Measurements from ENCODE around the gene ARHGAP25. TPM values are rescaled to one million over a fixed set of nuclear protein-coding genes. Genes with fewer than 3 reads are reported as not detected.

The ARHGAP25 gene
- total RNA-seq, 1 donor from 2014 or later, result 31.8 TPM

DNA sequence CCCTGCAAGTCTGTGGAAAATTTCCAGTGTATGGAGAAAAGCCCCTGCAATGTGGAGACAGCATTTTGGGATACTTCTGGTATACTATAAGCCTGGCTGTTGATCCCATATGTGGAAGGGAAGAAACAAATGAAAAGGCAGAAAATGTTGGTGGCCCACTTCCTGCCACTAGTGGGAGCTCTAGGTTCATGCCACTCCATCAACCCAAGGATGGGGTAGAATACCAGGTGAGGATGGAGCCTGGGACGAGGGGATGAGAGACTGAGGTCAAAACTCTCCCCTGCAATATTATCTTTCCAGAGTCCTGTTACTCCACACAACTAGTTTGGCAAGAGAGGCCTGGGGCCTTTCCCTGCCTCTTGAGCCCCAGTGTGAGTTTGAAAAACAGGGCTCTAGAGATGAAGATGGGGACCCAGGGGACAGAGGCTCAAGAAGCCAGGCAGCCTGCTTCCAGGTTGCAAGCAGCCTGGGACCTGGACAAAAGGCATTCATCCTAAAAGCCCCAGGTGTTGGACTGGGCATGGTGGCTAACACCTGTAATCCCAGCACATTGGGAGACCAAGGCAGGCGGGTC, 104.7 kb downstream of the ARHGAP25 start:
- DNase-seq (no peak), ATAC-seq (peak; percentile 66)
- Histone ChIP-seq H3K4me1 (no peaks in the 10 kb centered on the region), H3K36me3 (no peaks in the 10 kb centered on the region), H3K27ac (no peak overlapping the region), H3K9me3 (no peaks in the 10 kb centered on the region), H3K27me3 (no peaks in the 10 kb centered on the region), H3K4me3 (no peak overlapping the region)
- intact Hi-C loops (cut with DNase I), result no loop called here
- TF ChIP-seq, protein P1, sequence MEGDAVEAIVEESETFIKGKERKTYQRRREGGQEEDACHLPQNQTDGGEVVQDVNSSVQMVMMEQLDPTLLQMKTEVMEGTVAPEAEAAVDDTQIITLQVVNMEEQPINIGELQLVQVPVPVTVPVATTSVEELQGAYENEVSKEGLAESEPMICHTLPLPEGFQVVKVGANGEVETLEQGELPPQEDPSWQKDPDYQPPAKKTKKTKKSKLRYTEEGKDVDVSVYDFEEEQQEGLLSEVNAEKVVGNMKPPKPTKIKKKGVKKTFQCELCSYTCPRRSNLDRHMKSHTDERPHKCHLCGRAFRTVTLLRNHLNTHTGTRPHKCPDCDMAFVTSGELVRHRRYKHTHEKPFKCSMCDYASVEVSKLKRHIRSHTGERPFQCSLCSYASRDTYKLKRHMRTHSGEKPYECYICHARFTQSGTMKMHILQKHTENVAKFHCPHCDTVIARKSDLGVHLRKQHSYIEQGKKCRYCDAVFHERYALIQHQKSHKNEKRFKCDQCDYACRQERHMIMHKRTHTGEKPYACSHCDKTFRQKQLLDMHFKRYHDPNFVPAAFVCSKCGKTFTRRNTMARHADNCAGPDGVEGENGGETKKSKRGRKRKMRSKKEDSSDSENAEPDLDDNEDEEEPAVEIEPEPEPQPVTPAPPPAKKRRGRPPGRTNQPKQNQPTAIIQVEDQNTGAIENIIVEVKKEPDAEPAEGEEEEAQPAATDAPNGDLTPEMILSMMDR (IDR thresholded peaks at IDR 0.05), result peak; percentile 65

DNA sequence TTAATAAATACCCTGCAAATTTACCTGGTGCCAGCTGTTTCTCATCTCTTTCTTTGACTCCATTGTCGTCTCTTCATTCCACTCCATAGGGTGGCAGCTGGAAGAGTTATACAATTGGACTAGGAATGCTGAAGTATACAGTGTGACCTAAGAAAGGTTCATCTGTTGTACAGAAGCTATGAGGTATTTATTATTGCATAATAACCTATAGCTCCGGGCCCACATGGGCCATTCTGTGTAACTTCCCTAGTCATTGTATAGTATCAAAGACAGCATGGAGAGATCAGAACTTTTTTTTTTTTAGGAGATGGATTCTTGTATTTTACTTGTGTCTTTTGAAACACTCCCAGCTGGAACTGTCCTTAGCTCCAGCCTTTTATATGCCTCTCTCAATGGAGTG, 110.4 kb downstream of the ARHGAP25 start:
- TF ChIP-seq, protein P1 (IDR thresholded peaks at IDR 0.05), result no peak
- intact Hi-C loops (cut with DNase I), result loop anchor here (10.0 kb wide), 1 partner anchor 60 kb away; no protein-coding TSS in a partner anchor
- DNase-seq (no peak), ATAC-seq (no peak)
- no peak overlapping the region for H3K4me3 ChIP-seq
- H3K27me3 ChIP-seq, result no peaks in the 10 kb centered on the region
- no peak overlapping the region for H3K27ac ChIP-seq
- H3K36me3 ChIP-seq, result no peaks in the 10 kb centered on the region
- no peaks in the 10 kb centered on the region for H3K4me1 ChIP-seq
- no peaks in the 10 kb centered on the region for H3K9me3 ChIP-seq

DNA sequence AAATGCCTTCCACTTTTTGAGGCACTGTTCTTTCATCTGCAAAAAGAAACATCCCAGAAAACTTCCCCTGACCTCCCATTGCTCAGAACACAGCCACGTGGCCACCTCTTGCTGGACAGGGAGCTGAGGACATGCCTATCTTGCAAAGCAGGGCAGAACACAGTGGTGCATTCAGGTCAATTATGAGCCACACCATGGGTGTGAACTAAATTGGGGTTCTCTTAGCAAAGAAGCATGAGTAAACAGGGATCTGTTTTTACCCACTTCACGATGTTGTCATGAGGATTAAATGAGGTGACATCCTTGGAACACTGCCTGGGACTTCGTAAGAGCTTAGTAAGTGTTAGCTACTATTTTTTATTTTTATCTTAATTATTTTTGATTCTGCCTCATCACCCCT, 111.5 kb downstream of the ARHGAP25 start:
- intact Hi-C loops (cut with DNase I), result loop anchor here (10.0 kb wide), 1 partner anchor 59 kb away; no protein-coding TSS in a partner anchor
- Histone ChIP-seq H3K9me3 (no peaks in the 10 kb centered on the region), H3K4me1 (no peaks in the 10 kb centered on the region), H3K27me3 (no peaks in the 10 kb centered on the region), H3K4me3 (no peak overlapping the region), H3K27ac (no peak overlapping the region), H3K36me3 (no peaks in the 10 kb centered on the region)
- DNase-seq (no peak), ATAC-seq (no peak)
- TF ChIP-seq, protein P1 (IDR thresholded peaks at IDR 0.05), result no peak

DNA sequence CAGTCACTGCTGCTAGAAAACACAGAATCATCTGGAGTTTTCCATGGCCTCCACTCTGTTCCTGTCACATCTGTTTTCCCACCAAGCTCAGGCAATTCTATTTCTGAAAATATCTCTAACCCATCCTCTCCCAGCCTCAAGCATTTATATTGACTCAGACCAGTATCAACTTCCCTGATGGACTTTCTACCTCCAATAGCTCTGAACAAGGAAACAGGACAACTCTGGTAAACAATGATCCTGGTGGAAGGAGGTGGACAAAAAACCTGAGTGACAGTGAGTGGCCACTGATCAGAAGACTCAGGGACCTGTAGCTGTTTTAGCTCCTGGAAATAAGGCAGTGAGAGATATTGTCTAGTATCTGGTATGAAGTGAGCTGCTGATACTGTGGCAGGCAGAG, 113.1 kb downstream of the ARHGAP25 start:
- ATAC-seq, result no peak
- no peaks in the 10 kb centered on the region for H3K9me3 ChIP-seq

DNA sequence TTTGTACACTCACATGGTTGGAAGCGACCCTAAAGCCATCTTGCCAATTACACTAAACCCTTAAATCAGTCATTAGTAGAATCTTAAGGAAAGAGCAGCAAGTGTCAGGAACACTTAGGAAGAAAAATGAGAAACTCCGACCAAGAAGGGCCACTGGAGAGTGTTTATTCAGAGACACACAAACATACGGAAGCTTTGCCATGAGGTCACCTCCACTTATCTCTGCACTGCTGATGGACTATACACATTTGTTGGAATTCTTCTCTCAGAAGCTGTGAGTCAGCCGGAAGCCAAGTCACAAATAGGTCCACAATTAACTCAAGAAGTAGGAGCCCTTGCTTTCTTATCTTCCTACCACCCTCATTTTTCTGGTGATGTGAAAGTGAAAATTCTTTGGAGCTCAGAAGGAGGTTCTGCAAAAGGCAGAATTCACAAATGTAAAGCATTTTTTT, 115.0 kb downstream of the ARHGAP25 start:
- H3K27me3 ChIP-seq, result no peaks in the 10 kb centered on the region
- H3K27ac ChIP-seq, result no peak overlapping the region
- no peak overlapping the region for H3K4me3 ChIP-seq
- intact Hi-C loops (cut with DNase I), result loop anchor here (10.0 kb wide), 1 partner anchor 55 kb away; no protein-coding TSS in a partner anchor
- ATAC-seq, result no peak
- H3K36me3 ChIP-seq, result no peaks in the 10 kb centered on the region
- TF ChIP-seq, protein P1 (IDR thresholded peaks at IDR 0.05), result no peak
- H3K9me3 ChIP-seq, result no peaks in the 10 kb centered on the region
- H3K4me1 ChIP-seq, result no peaks in the 10 kb centered on the region
- DNase-seq, result no peak

More for the DNA sequence above, 113.1 kb downstream of the ARHGAP25 start:
- no peak overlapping the region for H3K27ac ChIP-seq
- no peak for DNase-seq
- H3K36me3 ChIP-seq, result no peaks in the 10 kb centered on the region
- no peaks in the 10 kb centered on the region for H3K4me1 ChIP-seq
- TF ChIP-seq, protein P1 (IDR thresholded peaks at IDR 0.05), result no peak
- no peaks in the 10 kb centered on the region for H3K27me3 ChIP-seq
- intact Hi-C loops (cut with DNase I), result loop anchor here (10.0 kb wide), 1 partner anchor 57 kb away; no protein-coding TSS in a partner anchor
- H3K4me3 ChIP-seq, result no peak overlapping the region

All from upper lobe of right lung (tissue), 1 donor.